K562 (cell line): ENCODE measurements around the gene XKR7. TPM values are rescaled to one million over a fixed set of nuclear protein-coding genes. Genes with fewer than 3 reads are reported as not detected.

Experiments
- ATF7 ChIP-seq: fragments of 450-650 bp; IDR thresholded peaks from 2 replicates; pipeline ENCODE4 v1.7.1; 2014; ENCODE audit warnings: mild to moderate bottlenecking, moderate library complexity
- ETV5 ChIP-seq: sonication (generic); formaldehyde crosslinking; IDR thresholded peaks from 2 replicates; pipeline ENCODE4 v1.4.0; 2020; ENCODE audit warnings: low read depth, mild to moderate bottlenecking, missing genetic modification reagents
- EWSR1 ChIP-seq: fragments of 450-650 bp; IDR thresholded peaks from 2 replicates; pipeline ENCODE4 v1.6.1; 2018; ENCODE audit warnings: borderline replicate concordance, mild to moderate bottlenecking, low read depth, moderate library complexity; ENCODE audit not compliant: partially characterized antibody
- IRF2 ChIP-seq: sonication (generic); formaldehyde crosslinking; IDR thresholded peaks from 2 replicates; pipeline ENCODE4 v1.8.1; 2022; ENCODE audit warnings: mild to moderate bottlenecking, missing genetic modification reagents
- MCM7 ChIP-seq, 2 experiments: fragments of 450-650 bp; IDR thresholded peaks; 2 replicates each; pipeline ENCODE4 v1.6.1; 2016 to 2018
- MYNN ChIP-seq, 2 experiments: sonication (generic); formaldehyde crosslinking in 1 of 2; IDR thresholded peaks; 2 replicates each; pipeline versions ENCODE4 v1.5.0 to v1.6.1; 2016 to 2020; ENCODE audit warnings: antibody characterized with exemption in 1 of 2, missing genetic modification reagents in 1 of 2
- NEUROD1 ChIP-seq: fragments of 150-350 bp; IDR thresholded peaks from 2 replicates; pipeline ENCODE4 v1.6.1; 2014; ENCODE audit warnings: borderline replicate concordance, low read length, low read depth; ENCODE audit not compliant: partially characterized antibody
- SNRNP70 ChIP-seq: fragments of 200-400 bp; formaldehyde crosslinking; optimal IDR thresholded peaks from 2 replicates; pipeline ENCODE3; 2017; ENCODE audit warnings: low read depth, low read length
- ZNF232 ChIP-seq: sonication (generic); formaldehyde crosslinking; IDR thresholded peaks from 2 replicates; pipeline ENCODE4 v1.8.0; 2022; ENCODE audit warnings: mild to moderate bottlenecking, missing genetic modification reagents
- polyA plus RNA-seq, 8 experiments: library from polyadenylated mRNA; depleted of rRNA in 4 of 8; stranded (reverse) in 5 of 8; unstranded in 3 of 8; fragments of >200 nt; fragmentation: Nextera tagmentation in 2 of 8; fragmentation: Illumina TruSeq in 1 of 8; extraction: Ambion mirVana in 2 of 8; extraction: Trizol in 1 of 8; gene quantifications; 2 replicates each; pipeline versions ENCODE4 v1.2.1 to v1.2.3, GENCODE V29; 2011 to 2014; ENCODE audit warnings: inconsistent platforms in 1 of 8, missing spikeins in 1 of 8
- total RNA-seq, 7 experiments: library from RNA; depleted of rRNA in 6 of 7; stranded (reverse); fragments of >200 nt in 6 of 7; fragmentation: Illumina TruSeq in 2 of 7; extraction: Trizol in 2 of 7; gene quantifications; 2 replicates each; pipeline versions ENCODE4 v1.2.1 to v1.2.3, GENCODE V29; 2011 to 2021; ENCODE audit warnings: low replicate concordance in 1 of 7
- TF ChIP-seq, protein P1 (sequence below), 2 experiments: fragments of 450-650 bp; formaldehyde crosslinking in 1 of 2; IDR thresholded peaks; 2 replicates each; pipeline versions ENCODE4 v1.4.0 to v1.6.1; 2014 to 2020; ENCODE audit warnings: mild to moderate bottlenecking in 2 of 2, borderline replicate concordance in 1 of 2, low read depth in 1 of 2

The XKR7 gene
- total and polyA plus RNA-seq, 9 of the 15 experiments (the other 6 are each of a cell fraction or from before 2014, with no cell fraction given), result 0.02 TPM; not detected in 8

DNA sequence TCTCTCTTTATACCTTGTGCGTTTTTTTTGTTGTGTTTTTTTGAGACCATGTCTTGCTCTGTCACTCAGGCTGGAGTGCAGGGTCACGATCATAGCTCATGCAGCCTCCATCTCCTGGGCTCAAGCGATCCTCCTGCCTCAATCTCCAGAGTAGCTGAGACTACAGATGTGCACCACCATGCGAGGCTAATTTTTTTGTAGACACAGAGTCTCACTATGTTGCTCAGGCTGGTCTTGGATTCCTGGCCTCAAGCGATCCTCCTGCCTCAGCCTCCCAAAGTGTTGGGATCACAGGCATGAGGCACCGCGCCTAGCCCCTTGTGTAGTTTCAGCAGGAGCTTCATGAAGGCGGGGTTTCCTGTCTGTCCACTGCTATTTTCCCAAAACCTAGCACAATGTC, 43.4 kb upstream of the XKR7 start (continued):
- TF ChIP-seq, protein P1, sequence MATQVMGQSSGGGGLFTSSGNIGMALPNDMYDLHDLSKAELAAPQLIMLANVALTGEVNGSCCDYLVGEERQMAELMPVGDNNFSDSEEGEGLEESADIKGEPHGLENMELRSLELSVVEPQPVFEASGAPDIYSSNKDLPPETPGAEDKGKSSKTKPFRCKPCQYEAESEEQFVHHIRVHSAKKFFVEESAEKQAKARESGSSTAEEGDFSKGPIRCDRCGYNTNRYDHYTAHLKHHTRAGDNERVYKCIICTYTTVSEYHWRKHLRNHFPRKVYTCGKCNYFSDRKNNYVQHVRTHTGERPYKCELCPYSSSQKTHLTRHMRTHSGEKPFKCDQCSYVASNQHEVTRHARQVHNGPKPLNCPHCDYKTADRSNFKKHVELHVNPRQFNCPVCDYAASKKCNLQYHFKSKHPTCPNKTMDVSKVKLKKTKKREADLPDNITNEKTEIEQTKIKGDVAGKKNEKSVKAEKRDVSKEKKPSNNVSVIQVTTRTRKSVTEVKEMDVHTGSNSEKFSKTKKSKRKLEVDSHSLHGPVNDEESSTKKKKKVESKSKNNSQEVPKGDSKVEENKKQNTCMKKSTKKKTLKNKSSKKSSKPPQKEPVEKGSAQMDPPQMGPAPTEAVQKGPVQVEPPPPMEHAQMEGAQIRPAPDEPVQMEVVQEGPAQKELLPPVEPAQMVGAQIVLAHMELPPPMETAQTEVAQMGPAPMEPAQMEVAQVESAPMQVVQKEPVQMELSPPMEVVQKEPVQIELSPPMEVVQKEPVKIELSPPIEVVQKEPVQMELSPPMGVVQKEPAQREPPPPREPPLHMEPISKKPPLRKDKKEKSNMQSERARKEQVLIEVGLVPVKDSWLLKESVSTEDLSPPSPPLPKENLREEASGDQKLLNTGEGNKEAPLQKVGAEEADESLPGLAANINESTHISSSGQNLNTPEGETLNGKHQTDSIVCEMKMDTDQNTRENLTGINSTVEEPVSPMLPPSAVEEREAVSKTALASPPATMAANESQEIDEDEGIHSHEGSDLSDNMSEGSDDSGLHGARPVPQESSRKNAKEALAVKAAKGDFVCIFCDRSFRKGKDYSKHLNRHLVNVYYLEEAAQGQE (IDR thresholded peaks at IDR 0.05; ENCODE audit: borderline replicate concordance), result no peak
- TF ChIP-seq, protein P1 (CRISPR knock-in tag; IDR thresholded peaks at IDR 0.05; ENCODE audit: low read depth), result no peak
- TF ChIP-seq ZNF232 (CRISPR knock-in tag) (no peak), ETV5 (CRISPR knock-in tag) (no peak), MYNN (IDR thresholded peaks at IDR 0.05) (no peak), MYNN (CRISPR knock-in tag; IDR thresholded peaks at IDR 0.05) (no peak), IRF2 (CRISPR knock-in tag) (no peak), EWSR1 (no peak), NEUROD1 (no peak), MCM7 (IDR thresholded peaks at IDR 0.05) (no peak), ATF7 (no peak), SNRNP70 (no peak)
- TF ChIP-seq, all 486 proteins: peak for 0
